Stimulated activated naive CD8-positive, alpha-beta T cell treated with anti-CD3 and anti-CD28 coated beads, Interleukin-15, Interleukin-2, amounts not matched to agents 100 ng/mL and 50 ng/mL, for 24 hours (primary cell): ENCODE measurements around the gene EXD1.
A peak's percentile ranks its signal among the peaks of the same experiment; 100 is the strongest.
"Not testable (repeated sequence)": the region's sequence is repeated elsewhere in the genome, so short reads cannot be mapped to it uniquely, and the experiment has no call there.

Source experiments
- H3K27ac Mint-ChIP-seq: one replicate; pipeline ENCODE4 v1.8.0; 2021; ENCODE audit warnings: mild to moderate bottlenecking, mixed read lengths
- H3K27me3 Mint-ChIP-seq: one replicate; pipeline ENCODE4 v1.8.0; 2021; ENCODE audit warnings: mixed read lengths
- H3K36me3 Mint-ChIP-seq: one replicate; pipeline ENCODE4 v1.8.0; 2021; ENCODE audit warnings: low read depth, mixed read lengths
- H3K4me1 Mint-ChIP-seq: one replicate; pipeline ENCODE4 v1.8.0; 2021; ENCODE audit warnings: low read depth, mixed read lengths
- H3K4me3 Mint-ChIP-seq: one replicate; pipeline ENCODE4 v1.8.0; 2021; ENCODE audit warnings: mild to moderate bottlenecking, mixed read lengths
- H3K9me3 Mint-ChIP-seq: one replicate; pipeline ENCODE4 v1.8.0; 2021; ENCODE audit warnings: mixed read lengths

EXD1 gene

DNA sequence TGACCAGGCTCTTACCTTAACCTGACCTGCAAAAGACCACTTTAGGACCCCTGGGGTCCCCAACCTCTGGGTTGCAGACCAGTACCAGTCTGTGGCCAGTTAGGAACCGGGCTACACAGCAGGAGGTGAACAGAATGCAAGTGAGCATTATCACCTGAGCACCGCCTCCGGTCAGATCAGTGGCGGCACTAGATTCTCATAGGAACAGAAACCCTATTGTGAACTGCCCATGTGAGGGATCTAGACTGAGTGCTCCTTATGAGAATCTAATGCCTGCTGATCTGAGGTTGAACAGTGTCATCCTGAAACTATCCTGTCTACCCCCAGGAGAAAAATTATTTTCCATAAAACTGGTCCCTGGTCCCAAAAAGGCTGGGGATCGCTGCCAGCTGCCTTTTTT lies 20.9 kb upstream of the EXD1 start:
- no peak overlapping the region for H3K4me3 Mint-ChIP-seq
- H3K27me3 Mint-ChIP-seq: no peaks in the 10 kb centered on the region
- no peaks in the 10 kb centered on the region for H3K9me3 Mint-ChIP-seq
- peaks cover 3% of the 10 kb centered on the region for H3K4me1 Mint-ChIP-seq
- H3K36me3 Mint-ChIP-seq: peaks cover 7% of the 10 kb centered on the region
- H3K27ac Mint-ChIP-seq: no peak overlapping the region

DNA sequence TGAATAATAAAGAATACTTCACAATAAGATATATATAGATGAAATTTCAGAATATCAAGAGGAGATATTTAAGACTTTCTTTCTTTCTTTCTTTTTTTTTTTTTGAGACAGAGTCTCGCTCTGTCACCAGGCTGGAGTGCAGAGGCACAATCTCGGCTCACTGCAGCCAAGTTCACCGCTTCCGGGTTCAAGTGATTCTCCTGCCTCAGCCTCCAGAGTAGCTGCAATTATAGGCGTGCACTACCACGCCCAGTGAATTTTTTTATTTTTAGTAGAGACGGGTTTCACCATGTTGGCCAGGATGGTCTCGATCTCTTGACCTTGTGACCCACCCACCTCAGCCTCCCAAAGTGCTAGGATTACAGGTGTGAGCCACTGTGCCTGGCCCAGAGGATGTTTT lies 20.2 kb upstream of the EXD1 start:
- H3K4me1 Mint-ChIP-seq, H3K27ac Mint-ChIP-seq, H3K36me3 Mint-ChIP-seq, H3K4me3 Mint-ChIP-seq, H3K9me3 Mint-ChIP-seq, H3K27me3 Mint-ChIP-seq: not testable (repeated sequence)

GRCh38 chr15:41241221-41241964 lies 10.8 kb upstream of the EXD1 start:
- no peak overlapping the region for H3K27ac Mint-ChIP-seq
- H3K36me3 Mint-ChIP-seq: peaks cover 7% of the 10 kb centered on the region
- H3K27me3 Mint-ChIP-seq: no peaks in the 10 kb centered on the region
- no peaks in the 10 kb centered on the region for H3K9me3 Mint-ChIP-seq
- peaks cover 4% of the 10 kb centered on the region for H3K4me1 Mint-ChIP-seq
- no peak overlapping the region for H3K4me3 Mint-ChIP-seq

DNA sequence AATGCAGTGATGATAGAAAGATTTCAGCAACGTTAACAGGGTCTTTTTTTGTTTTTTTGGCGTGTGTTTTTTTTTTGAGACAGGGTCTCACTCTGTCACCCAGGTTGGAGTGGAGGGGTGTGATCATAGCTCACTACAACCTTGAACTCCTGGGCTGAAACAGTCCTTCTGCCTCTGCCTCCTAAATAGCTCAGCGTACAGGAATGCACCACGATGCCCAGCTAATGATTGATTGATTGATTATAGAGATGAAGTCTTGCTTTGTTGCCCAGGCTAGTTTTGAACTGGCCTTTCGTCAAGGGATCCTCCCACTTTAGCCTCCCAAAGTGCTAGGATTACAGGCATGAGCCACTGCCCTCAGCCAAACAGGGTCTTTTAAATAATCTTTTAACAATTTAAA lies 7.5 kb upstream of the EXD1 start:
- H3K9me3 Mint-ChIP-seq: no peaks in the 10 kb centered on the region
- no peaks in the 10 kb centered on the region for H3K27me3 Mint-ChIP-seq
- no peak overlapping the region for H3K4me3 Mint-ChIP-seq
- no peak overlapping the region for H3K27ac Mint-ChIP-seq
- H3K36me3 Mint-ChIP-seq: no peaks in the 10 kb centered on the region
- peaks cover 10% of the 10 kb centered on the region for H3K4me1 Mint-ChIP-seq

DNA sequence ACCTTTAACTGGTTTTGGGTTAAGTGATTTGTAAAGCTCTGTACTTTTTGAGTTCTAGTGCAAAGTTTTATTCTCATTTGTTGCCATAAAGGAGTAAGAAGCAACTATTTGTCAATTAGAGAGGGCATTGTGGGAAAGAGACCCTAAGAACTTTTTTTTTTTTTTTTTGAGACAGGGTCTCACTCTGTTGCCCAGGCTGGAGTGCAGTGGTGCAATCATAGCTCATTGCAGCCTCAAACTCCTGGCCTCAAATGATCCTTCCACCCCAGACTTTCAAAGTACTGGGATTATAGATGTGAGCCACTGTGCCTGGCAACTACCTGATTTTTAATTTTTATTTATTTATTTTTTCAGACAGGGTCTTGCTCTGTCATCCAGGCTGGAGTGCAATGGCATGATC lies 5.4 kb upstream of the EXD1 start:
- Mint-ChIP-seq H3K27ac (no peak overlapping the region), H3K9me3 (no peaks in the 10 kb centered on the region), H3K27me3 (no peaks in the 10 kb centered on the region), H3K4me1 (peaks cover 27% of the 10 kb centered on the region), H3K4me3 (no peak overlapping the region), H3K36me3 (no peaks in the 10 kb centered on the region)

DNA sequence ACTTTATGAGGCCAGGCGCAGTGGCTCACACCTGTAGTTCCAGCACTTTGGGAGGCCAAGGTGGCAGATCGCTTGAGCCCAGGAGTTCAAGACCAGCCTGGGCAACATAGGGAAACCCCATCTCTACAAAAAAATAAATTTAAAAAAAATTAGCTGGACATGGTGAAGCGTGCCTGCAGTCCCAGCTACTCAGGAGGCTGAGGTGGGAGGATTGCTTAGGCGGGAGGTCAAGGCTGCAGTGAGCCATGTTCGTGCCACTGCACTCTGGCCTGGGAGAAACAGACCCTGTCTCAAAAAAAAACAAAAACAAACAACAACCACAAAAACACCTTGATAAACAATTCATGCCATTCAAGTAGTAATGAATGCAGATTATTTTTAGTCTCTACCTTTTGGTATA lies 4.7 kb upstream of the EXD1 start:
- not testable (repeated sequence) for H3K9me3 Mint-ChIP-seq, H3K27me3 Mint-ChIP-seq, H3K36me3 Mint-ChIP-seq, H3K4me3 Mint-ChIP-seq, H3K27ac Mint-ChIP-seq
- peaks cover 34% of the 10 kb centered on the region for H3K4me1 Mint-ChIP-seq

- Mint-ChIP-seq H3K27ac (no peak overlapping the region), H3K27me3 (no peaks in the 10 kb centered on the region), H3K4me1 (peaks cover 35% of the 10 kb centered on the region), H3K4me3 (no peak overlapping the region), H3K9me3 (no peaks in the 10 kb centered on the region), H3K36me3 (no peaks in the 10 kb centered on the region)
These were observed 2.8 kb upstream of the EXD1 start for GRCh38 chr15:41233367-41233771.

DNA sequence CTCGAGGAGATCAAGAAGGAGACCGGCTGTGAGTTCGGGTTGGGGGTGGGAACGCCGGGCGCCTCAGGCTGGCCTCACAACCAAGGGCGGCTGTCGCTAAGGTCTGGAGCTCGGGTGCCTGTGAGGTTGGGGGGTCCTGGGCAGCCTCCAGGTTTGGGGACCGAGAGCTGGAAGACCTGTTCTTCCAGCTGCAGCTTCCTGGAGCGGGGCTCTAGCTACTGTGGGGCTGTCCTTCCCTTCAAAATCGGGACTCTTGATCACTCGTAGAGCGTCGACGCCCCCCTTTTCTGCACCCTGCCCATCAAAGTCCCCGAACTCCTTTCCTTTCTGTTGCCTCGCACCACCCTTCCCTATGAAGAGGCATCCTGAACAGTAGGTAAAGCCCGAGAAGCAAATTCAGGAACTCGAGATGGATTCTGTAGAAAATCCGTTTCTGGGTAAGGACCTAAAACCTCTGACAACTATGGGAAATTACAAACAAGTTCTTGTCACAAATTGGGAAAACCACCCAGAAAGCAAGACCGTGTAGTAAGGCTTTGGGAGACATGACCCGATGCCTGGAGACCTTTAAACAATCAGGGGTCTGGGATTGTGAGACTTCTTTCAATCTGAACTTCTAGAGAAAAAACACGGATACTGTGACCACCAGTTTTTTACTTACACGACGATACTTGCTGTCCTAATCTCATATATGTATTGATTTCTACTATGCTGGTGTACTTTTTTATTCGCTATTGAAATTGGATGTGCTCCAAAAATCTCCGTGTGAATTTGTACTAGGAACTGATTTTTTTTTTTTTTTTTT lies 1.1 kb upstream of the EXD1 start:
- peak overlapping the region; percentile 92 for H3K27ac Mint-ChIP-seq
- peaks cover 31% of the 10 kb centered on the region for H3K4me1 Mint-ChIP-seq
- no peaks in the 10 kb centered on the region for H3K36me3 Mint-ChIP-seq
- no peaks in the 10 kb centered on the region for H3K9me3 Mint-ChIP-seq
- H3K4me3 Mint-ChIP-seq: peak overlapping the region; percentile 87
- H3K27me3 Mint-ChIP-seq: no peaks in the 10 kb centered on the region

DNA sequence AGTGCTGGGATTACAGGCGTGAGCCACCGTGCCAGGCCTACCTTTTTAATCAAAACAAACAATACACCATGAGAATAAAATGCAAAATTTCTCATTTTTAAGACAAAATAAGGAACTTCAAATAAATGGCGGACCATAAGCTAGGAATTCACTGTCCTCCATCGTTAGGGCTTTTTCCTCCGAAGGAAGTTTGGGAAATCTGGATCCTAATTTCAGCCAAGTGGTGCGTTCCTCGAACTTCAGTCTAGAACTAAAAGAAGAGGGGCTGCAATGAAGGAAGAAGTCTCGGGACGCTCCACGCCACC lies 260 bp downstream of the EXD1 start:
- Mint-ChIP-seq H3K27ac (peak overlapping the region; percentile 92), H3K4me1 (peaks cover 31% of the 10 kb centered on the region), H3K36me3 (no peaks in the 10 kb centered on the region), H3K27me3 (no peaks in the 10 kb centered on the region), H3K9me3 (no peaks in the 10 kb centered on the region), H3K4me3 (peak overlapping the region; percentile 87)

GRCh38 chr15:41219381-41219780 lies 11.2 kb downstream of the EXD1 start:
- no peaks in the 10 kb centered on the region for H3K4me1 Mint-ChIP-seq
- H3K9me3 Mint-ChIP-seq: no peaks in the 10 kb centered on the region
- H3K36me3 Mint-ChIP-seq: no peaks in the 10 kb centered on the region
- peaks cover 17% of the 10 kb centered on the region for H3K27me3 Mint-ChIP-seq
- no peak overlapping the region for H3K27ac Mint-ChIP-seq
- no peak overlapping the region for H3K4me3 Mint-ChIP-seq

DNA sequence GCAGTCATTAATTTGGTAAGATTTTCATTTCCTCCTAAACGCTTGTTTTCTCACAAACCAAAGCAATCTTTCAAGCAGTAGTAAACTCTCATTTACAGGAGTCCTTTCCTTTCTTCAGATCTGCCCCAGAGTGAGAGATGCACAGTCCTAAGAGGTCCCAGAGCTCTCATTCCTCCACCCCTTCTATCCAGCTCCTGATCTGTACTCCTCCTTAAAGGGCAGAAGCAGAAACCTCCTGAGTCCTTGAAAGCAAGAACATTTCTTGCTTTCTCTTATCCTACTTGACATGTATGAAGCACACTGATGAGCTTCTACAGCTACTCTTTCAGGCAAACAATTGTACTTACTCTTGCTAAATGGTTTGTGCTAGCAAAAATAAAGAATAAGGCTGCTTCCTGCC lies 11.7 kb downstream of the EXD1 start:
- Mint-ChIP-seq H3K27me3 (peaks cover 17% of the 10 kb centered on the region), H3K9me3 (no peaks in the 10 kb centered on the region), H3K4me1 (no peaks in the 10 kb centered on the region), H3K27ac (no peak overlapping the region), H3K4me3 (no peak overlapping the region), H3K36me3 (no peaks in the 10 kb centered on the region)

- Mint-ChIP-seq H3K27me3 (peaks cover 16% of the 10 kb centered on the region), H3K9me3 (no peaks in the 10 kb centered on the region), H3K4me3 (no peak overlapping the region), H3K4me1 (no peaks in the 10 kb centered on the region), H3K27ac (no peak overlapping the region), H3K36me3 (no peaks in the 10 kb centered on the region)
These were observed 14.8 kb downstream of the EXD1 start for GRCh38 chr15:41215708-41216107.

DNA sequence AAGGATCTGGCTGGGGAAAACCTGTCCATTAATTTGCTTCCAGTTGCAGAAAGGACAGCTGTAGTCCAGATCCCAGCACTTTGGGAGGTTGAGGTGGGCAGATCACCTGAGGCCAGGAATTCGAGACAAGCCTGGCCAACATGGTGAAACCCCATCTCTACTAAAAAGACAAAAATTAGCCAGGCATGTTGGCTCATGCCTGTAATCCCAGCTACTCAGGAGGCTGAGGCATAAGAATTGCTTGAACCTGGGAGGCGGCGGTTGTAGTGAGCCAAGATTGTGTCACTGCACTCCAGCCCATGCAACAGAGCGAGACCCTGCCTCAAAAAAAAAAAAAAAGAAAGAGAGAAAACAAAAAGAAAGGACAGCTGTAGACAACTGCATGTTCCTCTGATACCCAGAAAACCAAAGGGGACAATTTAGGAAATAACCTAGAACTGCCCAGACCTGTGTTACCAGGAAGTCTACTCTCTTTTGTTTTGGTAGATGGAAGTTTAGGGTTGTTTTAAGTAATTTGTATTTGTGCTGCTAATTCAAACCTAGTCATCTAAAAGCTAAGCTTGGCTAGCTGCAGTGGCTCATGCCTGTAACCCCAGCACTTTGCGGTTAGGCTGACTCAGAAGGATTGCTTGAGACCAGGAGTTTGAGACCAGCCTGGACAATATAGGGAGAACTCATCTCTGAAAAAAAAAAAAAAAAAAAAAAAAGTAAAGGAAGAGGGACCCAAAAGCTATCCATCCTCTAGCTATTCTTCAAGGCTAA lies 22.7 kb downstream of the EXD1 start:
- H3K27me3 Mint-ChIP-seq: peaks cover 4% of the 10 kb centered on the region
- H3K4me3 Mint-ChIP-seq: no peak overlapping the region
- H3K27ac Mint-ChIP-seq: no peak overlapping the region
- H3K36me3 Mint-ChIP-seq: no peaks in the 10 kb centered on the region
- no peaks in the 10 kb centered on the region for H3K4me1 Mint-ChIP-seq
- no peaks in the 10 kb centered on the region for H3K9me3 Mint-ChIP-seq

GRCh38 chr15:41205315-41205714 lies 25.2 kb downstream of the EXD1 start:
- Mint-ChIP-seq H3K36me3 (no peaks in the 10 kb centered on the region), H3K27ac (no peak overlapping the region), H3K4me1 (no peaks in the 10 kb centered on the region), H3K4me3 (no peak overlapping the region), H3K27me3 (peaks cover 3% of the 10 kb centered on the region), H3K9me3 (no peaks in the 10 kb centered on the region)

DNA sequence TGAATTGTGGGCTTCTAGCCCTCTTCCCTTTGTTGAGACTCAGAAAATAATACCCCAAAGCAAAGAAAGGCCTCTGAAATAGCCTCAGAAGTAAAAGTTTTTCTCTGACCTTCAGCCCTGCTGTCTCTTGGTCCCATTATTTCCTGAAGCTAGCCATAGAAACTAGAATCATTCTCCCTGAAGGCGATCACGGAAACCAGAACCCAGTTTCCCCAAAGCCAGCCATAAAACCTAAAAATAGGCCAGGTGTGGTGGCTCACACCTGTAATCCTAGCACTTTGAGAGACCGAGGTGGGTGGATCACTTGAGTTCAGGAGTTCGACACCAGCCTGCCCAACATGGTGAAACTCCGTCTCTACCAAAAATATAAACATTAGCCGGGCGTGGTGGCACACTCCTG lies 27.2 kb downstream of the EXD1 start:
- Mint-ChIP-seq H3K27ac (no peak overlapping the region), H3K9me3 (no peaks in the 10 kb centered on the region), H3K4me3 (no peak overlapping the region), H3K27me3 (peaks cover 3% of the 10 kb centered on the region), H3K36me3 (no peaks in the 10 kb centered on the region), H3K4me1 (no peaks in the 10 kb centered on the region)
